HCT116 (cell line): ENCODE results near the gene GSTM1. TPM values are rescaled to one million over a fixed set of nuclear protein-coding genes. Genes with fewer than 3 reads are reported as not detected.

Experiments used
- ATAC-seq: fragments of 200-7000 bp; cut with Tn5 transposase; 2 replicates; pipeline ENCODE4 v1.9.1; 2020; ENCODE audit warnings: mild to moderate bottlenecking, moderate library complexity
- BruUV-seq: library from RNA; stranded (reverse); fragments of 400-500 nt; replicated peaks from 2 replicates; lab custom pipeline; 2021; lab: Mats Ljungman, UMichigan
- CTCF ChIA-PET: fragments of 300-600 bp; sonication (Branson Sonifier 250); formaldehyde crosslinking; loops from one replicate; lab custom pipeline; 2021; ENCODE audit warnings: antibody characterized with exemption; lab: Charles Lee
- POLR2A ChIA-PET: fragments of 300-600, 350-600 bp; sonication (Branson Sonifier 250); formaldehyde crosslinking; loops from one replicate; lab custom pipeline; 2021; ENCODE audit warnings: antibody characterized with exemption; lab: Charles Lee
- RAD21 ChIA-PET, 2 experiments: fragments of 300-600 bp; sonication (Branson Sonifier 250); formaldehyde crosslinking; loops; one replicate each; lab custom pipeline; 2023; ENCODE audit warnings: low total read pairs in 2 of 2; ENCODE audit not compliant: uncharacterized antibody in 2 of 2, unreplicated experiment in 2 of 2, low non-redundant PET in 1 of 2; lab: Charles Lee
- DNase-seq: peaks from one replicate; pipeline ENCODE4 v3.0.0-alpha.2; 2010; ENCODE audit warnings: low read depth, low spot score
- H2AFZ ChIP-seq: fragments of 200-600 bp; shearing (Covaris generic), sonication (generic); 2 replicates; pipeline ENCODE4 v1.6.1; 2017; ENCODE audit warnings: low read depth, mixed run types, mixed read lengths, antibody characterized with exemption, low read length; ENCODE audit not compliant: poor library complexity, severe bottlenecking
- H3K27ac ChIP-seq: 2 replicates; pipeline ENCODE4 v1.5.1; 2012; ENCODE audit warnings: low read depth, low read length
- H3K27me3 ChIP-seq: fragments of 200-600 bp; sonication (generic); 2 replicates; pipeline ENCODE4 v1.6.1; 2016; ENCODE audit warnings: mixed run types, low read length, mixed read lengths; ENCODE audit not compliant: insufficient read depth
- H3K36me3 ChIP-seq, 2 experiments: fragments of 200-500 bp in 1 of 2; fragments of 200-600 bp in 1 of 2; sonication (Bioruptor generic) in 1 of 2; sonication (generic) in 1 of 2; 2 replicates each; pipeline versions ENCODE4 v1.5.1 to v1.6.1; 2014 to 2016; ENCODE audit warnings: low read length in 2 of 2, inconsistent platforms in 1 of 2, mixed read lengths in 1 of 2, mixed run types in 1 of 2; ENCODE audit not compliant: insufficient read depth in 2 of 2, control insufficient read depth in 1 of 2
- H3K4me1 ChIP-seq, 2 experiments: fragments of 200-600 bp in 1 of 2; sonication (generic) in 1 of 2; 2 replicates each; pipeline versions ENCODE4 v1.5.1 to v1.6.1; 2012 to 2017; ENCODE audit warnings: low read length in 2 of 2, inconsistent platforms in 1 of 2, mild to moderate bottlenecking in 1 of 2, mixed read lengths in 1 of 2, mixed run types in 1 of 2, moderate library complexity in 1 of 2; ENCODE audit not compliant: insufficient read depth in 2 of 2, control insufficient read depth in 1 of 2
- H3K4me2 ChIP-seq: fragments of 200-600 bp; sonication (generic); 2 replicates; pipeline ENCODE4 v1.6.1; 2017; ENCODE audit warnings: mixed run types, low read length, mixed read lengths
- H3K4me3 ChIP-seq, 2 experiments: fragments of 200-600 bp in 1 of 2; sonication (generic) in 1 of 2; replicated peaks in 1 of 2; 2 replicates each; pipeline ENCODE4 v1.5.1; 2011 to 2016; ENCODE audit warnings: low read length in 2 of 2, control low read depth in 1 of 2, low read depth in 1 of 2, mild to moderate bottlenecking in 1 of 2, mixed read lengths in 1 of 2, mixed run types in 1 of 2
- H3K79me2 ChIP-seq: fragments of 200-600 bp; sonication (generic); 2 replicates; pipeline ENCODE4 v1.6.1; 2017; ENCODE audit warnings: mild to moderate bottlenecking, mixed run types, low read length, moderate library complexity, mixed read lengths; ENCODE audit not compliant: insufficient read depth
- H3K9ac ChIP-seq: fragments of 200-600 bp; sonication (generic); 2 replicates; pipeline ENCODE4 v1.6.1; 2016; ENCODE audit warnings: low read length, mixed read lengths
- H3K9me2 ChIP-seq: fragments of 200-600 bp; sonication (generic), shearing (Covaris generic); 2 replicates; pipeline ENCODE4 v1.6.1; 2017; ENCODE audit warnings: mixed run types, mild to moderate bottlenecking, moderate library complexity; ENCODE audit not compliant: insufficient read depth
- H3K9me3 ChIP-seq, 2 experiments: fragments of 200-500 bp in 1 of 2; fragments of 200-600 bp in 1 of 2; sonication (Bioruptor generic) in 1 of 2; sonication (generic) in 1 of 2; 2 replicates each; pipeline ENCODE4 v1.6.1; 2014 to 2017; ENCODE audit warnings: low read length in 2 of 2, mixed read lengths in 2 of 2, inconsistent platforms in 1 of 2, low read depth in 1 of 2, mild to moderate bottlenecking in 1 of 2, mixed run types in 1 of 2, moderate library complexity in 1 of 2; ENCODE audit not compliant: control insufficient read depth in 1 of 2, insufficient read depth in 1 of 2
- H4K20me1 ChIP-seq: fragments of 200-600 bp; sonication (generic), shearing (Covaris generic); 2 replicates; pipeline ENCODE4 v1.6.1; 2017; ENCODE audit warnings: mixed run types, mild to moderate bottlenecking, moderate library complexity; ENCODE audit not compliant: insufficient read depth
- CBX3 ChIP-seq: IDR thresholded peaks from 2 replicates; pipeline ENCODE4 v1.6.1; 2012; ENCODE audit warnings: low read depth
- EGR1 ChIP-seq: IDR thresholded peaks from 2 replicates; pipeline ENCODE4 v1.6.1; 2012; ENCODE audit warnings: low read depth
- ELF1 ChIP-seq: IDR thresholded peaks from 2 replicates; pipeline ENCODE4 v1.6.1; 2012; ENCODE audit warnings: low read depth, borderline replicate concordance
- EZH2 ChIP-seq: fragments of 200-600 bp; sonication (generic); IDR thresholded peaks from 2 replicates; pipeline ENCODE4 v1.6.1; 2017; ENCODE audit warnings: antibody characterized with exemption, mixed run types
- FOSL1 ChIP-seq: IDR thresholded peaks from 2 replicates; pipeline ENCODE4 v1.6.1; 2012; ENCODE audit warnings: low read depth
- POLR2AphosphoS5 ChIP-seq: IDR thresholded peaks from 2 replicates; pipeline ENCODE4 v1.6.1; 2011; ENCODE audit warnings: mild to moderate bottlenecking, low read depth, low read length, moderate library complexity
- SRF ChIP-seq: IDR thresholded peaks from 2 replicates; pipeline ENCODE4 v1.6.1; 2012; ENCODE audit warnings: low read depth
- YY1 ChIP-seq: IDR thresholded peaks from 2 replicates; pipeline ENCODE4 v1.6.1; 2011; ENCODE audit warnings: low read length, low read depth, moderate library complexity, mild to moderate bottlenecking; ENCODE audit not compliant: insufficient replicate concordance; ENCODE audit errors: extremely low read depth
- ZFX ChIP-seq: fragments of 450-650 bp; IDR thresholded peaks from 2 replicates; pipeline ENCODE4 v1.6.1; 2017
- ZNF274 ChIP-seq: fragments of 200-500 bp; sonication (Bioruptor generic); IDR thresholded peaks from 2 replicates; pipeline ENCODE4 v1.6.1; 2014; ENCODE audit warnings: mild to moderate bottlenecking, low read depth, low read length, inconsistent platforms
- intact Hi-C: fragments of 100-400 bp; cut with micrococcal nuclease; formaldehyde crosslinking; loops from 2 replicates; pipeline ENCODE4 v1.10.0; 2022
- total RNA-seq: library from RNA; stranded (reverse); gene quantifications from one replicate; pipeline ENCODE4 v1.2.1, GENCODE V29; 2021; ENCODE audit not compliant: unreplicated experiment
- TF ChIP-seq, protein P1 (sequence below): IDR thresholded peaks from 2 replicates; pipeline ENCODE4 v1.6.1; 2012
- TF ChIP-seq, protein P2 (sequence below): IDR thresholded peaks from 2 replicates; pipeline ENCODE4 v1.6.1; 2012

The GSTM1 gene
- total RNA-seq, 1 experiment from 2014 or later = not detected

DNA sequence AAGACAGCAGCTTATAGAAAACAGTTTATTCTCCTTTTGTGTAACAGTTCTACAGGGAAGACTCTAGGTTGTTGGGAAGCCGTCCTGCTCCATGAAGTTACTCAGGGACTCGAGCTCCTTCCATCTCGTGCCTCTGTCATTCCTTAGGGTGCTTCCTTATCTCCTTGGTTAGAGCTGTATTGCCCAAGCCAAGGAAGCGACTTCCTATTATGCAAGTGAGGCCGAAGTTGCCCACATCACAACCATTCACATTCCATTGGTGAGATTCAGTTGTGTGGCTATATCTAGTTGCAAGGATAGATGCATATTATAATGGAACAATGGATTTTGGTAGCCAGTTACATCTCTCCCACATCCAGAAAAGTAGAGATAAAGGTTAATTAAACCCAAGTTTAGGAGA is 33.4 kb downstream of the GSTM1 start:
- no TSS peak for BruUV-seq
- Histone ChIP-seq H3K9me2 (no peaks in the 10 kb centered on the region), H3K9me3 (no peaks in the 10 kb centered on the region), H3K79me2 (no peaks in the 10 kb centered on the region), H3K27ac (no peak overlapping the region), H3K36me3 (no peaks in the 10 kb centered on the region), H3K4me1 (peaks cover 0 to 14% of the 10 kb centered on the region in 2 experiments; a peak in 2 of 4 replicates), H3K4me3 (no peak overlapping the region), H3K27me3 (no peaks in the 10 kb centered on the region), H2AFZ (no peak overlapping the region), H4K20me1 (no peaks in the 10 kb centered on the region), H3K9ac (no peak overlapping the region), H3K4me2 (no peak overlapping the region)
- intact Hi-C loops = no loop called here
- ATAC-seq (no peak), DNase-seq (no peak)
- TF ChIP-seq, protein P1, sequence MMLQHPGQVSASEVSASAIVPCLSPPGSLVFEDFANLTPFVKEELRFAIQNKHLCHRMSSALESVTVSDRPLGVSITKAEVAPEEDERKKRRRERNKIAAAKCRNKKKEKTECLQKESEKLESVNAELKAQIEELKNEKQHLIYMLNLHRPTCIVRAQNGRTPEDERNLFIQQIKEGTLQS = no peak
- no peak for TF ChIP-seq EGR1
- ChIA-PET POLR2A (no interaction called here), RAD21 (no interaction called here), CTCF (no interaction called here)

DNA sequence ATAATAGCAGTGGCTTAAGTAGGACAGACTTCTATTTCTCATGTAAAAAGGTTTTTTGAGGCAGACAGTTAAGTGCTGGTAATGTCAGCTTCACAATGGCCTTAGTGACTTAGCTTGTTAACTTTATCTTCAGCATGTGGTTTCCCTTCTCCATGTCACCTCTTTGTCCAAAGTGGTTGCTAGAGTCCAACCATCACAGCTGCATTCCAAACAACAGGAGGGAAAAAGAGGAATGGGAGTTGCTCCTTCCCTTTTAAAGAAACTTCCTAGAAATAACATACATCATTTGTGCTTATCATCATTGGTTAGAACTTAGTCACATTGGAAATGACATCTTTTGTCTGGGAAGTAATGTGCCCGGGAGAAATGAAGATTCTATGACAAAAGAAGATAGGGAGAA is 34.4 kb downstream of the GSTM1 start:
- Histone ChIP-seq H3K4me3 (no peak overlapping the region), H4K20me1 (no peaks in the 10 kb centered on the region), H3K9ac (no peak overlapping the region), H3K9me2 (no peaks in the 10 kb centered on the region), H3K36me3 (no peaks in the 10 kb centered on the region), H3K27ac (no peak overlapping the region), H2AFZ (no peak overlapping the region), H3K4me1 (peaks cover 0 to 14% of the 10 kb centered on the region in 2 experiments; a peak in 2 of 4 replicates), H3K9me3 (no peaks in the 10 kb centered on the region), H3K27me3 (no peaks in the 10 kb centered on the region), H3K4me2 (no peak overlapping the region), H3K79me2 (no peaks in the 10 kb centered on the region)
- ATAC-seq (no peak), DNase-seq (no peak)
- BruUV-seq = no TSS peak
- ChIA-PET CTCF (no interaction called here), RAD21 (no interaction called here), POLR2A (no interaction called here)
- intact Hi-C loops = no loop called here
- TF ChIP-seq, protein P2, sequence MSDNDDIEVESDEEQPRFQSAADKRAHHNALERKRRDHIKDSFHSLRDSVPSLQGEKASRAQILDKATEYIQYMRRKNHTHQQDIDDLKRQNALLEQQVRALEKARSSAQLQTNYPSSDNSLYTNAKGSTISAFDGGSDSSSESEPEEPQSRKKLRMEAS = no peak
- TF ChIP-seq, protein P1 = no peak
- TF ChIP-seq EGR1 (no peak), CBX3 (no peak), ZFX (no peak), ELF1 (no peak), POLR2AphosphoS5 (no peak), YY1 (no peak), SRF (no peak), ZNF274 (no peak), EZH2 (no peak), FOSL1 (no peak)
